Naive thymus-derived CD8-positive, alpha-beta T cell (primary cell): ENCODE results near the gene EHMT1. TPM values are rescaled to one million over a fixed set of nuclear protein-coding genes. Genes with fewer than 3 reads are reported as not detected.
A peak's percentile ranks its signal among the peaks of the same experiment; 100 is the strongest.

Experiments
- ATAC-seq, 2 donors: fragments of 150-1000 bp; cut with Tn5 transposase in 1 of 2; sonication (Bioruptor Pico), chemical (Tn5 transposase) in 1 of 2; 1 replicate in 1 of 2; 2 replicates in 1 of 2; pipeline ENCODE4 v1.10.0; 2021; ENCODE audit warnings: mild to moderate bottlenecking in 2 of 2, moderate library complexity in 2 of 2
- POLR2A ChIA-PET: fragments of 350-600 bp; sonication (Branson Sonifier 250); formaldehyde crosslinking; loops from one replicate; lab custom pipeline; 2021; ENCODE audit warnings: antibody characterized with exemption; lab: Charles Lee
- DNase-seq, 10 donors: peaks; one replicate each; pipeline versions ENCODE4 v3.0.0 to v3.0.0-alpha.2; 2020 to 2022
- H3K27ac Mint-ChIP-seq, 10 donors: one replicate each; pipeline ENCODE4 v1.8.0; 2020 to 2022; ENCODE audit warnings: mild to moderate bottlenecking in 10 of 10, mixed read lengths in 10 of 10, moderate library complexity in 4 of 10, inconsistent platforms in 1 of 10
- H3K27me3 Mint-ChIP-seq, 5 donors: one replicate each; pipeline ENCODE4 v1.8.0; 2021 to 2022; ENCODE audit warnings: mixed read lengths in 5 of 5
- H3K36me3 Mint-ChIP-seq, 3 donors: one replicate each; pipeline ENCODE4 v1.8.0; 2020 to 2022; ENCODE audit warnings: mixed read lengths in 3 of 3, mild to moderate bottlenecking in 2 of 3, inconsistent platforms in 1 of 3
- H3K4me1 Mint-ChIP-seq, 4 donors: one replicate each; pipeline ENCODE4 v1.8.0; 2021 to 2022; ENCODE audit warnings: mixed read lengths in 4 of 4
- H3K4me3 Mint-ChIP-seq, 10 donors: one replicate each; pipeline ENCODE4 v1.8.0; 2020 to 2022; ENCODE audit warnings: mild to moderate bottlenecking in 10 of 10, mixed read lengths in 10 of 10, moderate library complexity in 6 of 10, inconsistent platforms in 1 of 10
- H3K9me3 Mint-ChIP-seq, 9 donors: one replicate each; pipeline ENCODE4 v1.8.0; 2020 to 2022; ENCODE audit warnings: mixed read lengths in 9 of 9, mild to moderate bottlenecking in 3 of 9, inconsistent platforms in 1 of 9, moderate library complexity in 1 of 9
- polyA plus RNA-seq, 3 donors: library from polyadenylated mRNA; unstranded; fragments of 300-500 nt; fragmentation: Illumina TruSeq; gene quantifications; one replicate each; pipeline ENCODE4 v1.2.3, GENCODE V29; 2021
- total RNA-seq, 8 experiments: library from RNA in 2 of 8; stranded (reverse) in 2 of 8; gene quantifications; one replicate each; pipeline ENCODE4 v1.2.3 and lab custom pipeline; 2021 to 2026

Gene EHMT1
- total RNA-seq (100 to 1,000 TPM; 111 to 113 TPM), polyA plus RNA-seq (10 to 100 TPM; 20.9 to 34.4 (median 23.0) TPM), total RNA-seq (lab: John Stamatoyannopoulos, UW) (95.2 to 153 (median 117) reads per million in 6 experiments)

GRCh38 chr9:137618105-137619067, at the start of gene EHMT1:
EHMT1 (plus strand) TSS chr9:137619005; CDS start chr9:137619029, 24 bp downstream.
- peak; percentile 82 to 96 (median 93) for DNase-seq
- Mint-ChIP-seq H3K27ac (peak within 1 kb of the TSS; percentile 76 to 98 (median 94)), H3K36me3 (peaks cover 0 to 7% (median 0%) of the 10 kb centered on the region in 3 donors), H3K4me1 (peaks cover 17 to 46% (median 42%) of the 10 kb centered on the region in 4 donors), H3K4me3 (peak within 1 kb of the TSS; percentile 82 to 98 (median 94)), H3K27me3 (no peaks in the 10 kb centered on the region), H3K9me3 (no peaks in the 10 kb centered on the region)
- ATAC-seq, result peak; percentile 82 to 85
- POLR2A ChIA-PET, result interaction anchor here (0.6 to 2.1 kb wide), 16 partner anchors 9 to 1135 kb away, joined by 3 to 15 read pairs (median 4); partner anchors contain the start of genes ARRDC1, DPH7, MRPL41 and TUBB4B

GRCh38 chr9:137569609-137570203, 49.1 kb upstream of the EHMT1 start:
- H3K27ac Mint-ChIP-seq, result no peak overlapping the region
- POLR2A ChIA-PET, result no interaction called here
- no peak for DNase-seq
- H3K4me1 Mint-ChIP-seq, result peaks cover 8 to 15% (median 11%) of the 10 kb centered on the region in 4 donors
- H3K27me3 Mint-ChIP-seq, result no peaks in the 10 kb centered on the region
- H3K4me3 Mint-ChIP-seq, result no peak overlapping the region
- ATAC-seq, result no peak
- H3K36me3 Mint-ChIP-seq, result peaks cover 0 to 35% (median 14%) of the 10 kb centered on the region in 3 donors
- H3K9me3 Mint-ChIP-seq, result no peaks in the 10 kb centered on the region

DNA sequence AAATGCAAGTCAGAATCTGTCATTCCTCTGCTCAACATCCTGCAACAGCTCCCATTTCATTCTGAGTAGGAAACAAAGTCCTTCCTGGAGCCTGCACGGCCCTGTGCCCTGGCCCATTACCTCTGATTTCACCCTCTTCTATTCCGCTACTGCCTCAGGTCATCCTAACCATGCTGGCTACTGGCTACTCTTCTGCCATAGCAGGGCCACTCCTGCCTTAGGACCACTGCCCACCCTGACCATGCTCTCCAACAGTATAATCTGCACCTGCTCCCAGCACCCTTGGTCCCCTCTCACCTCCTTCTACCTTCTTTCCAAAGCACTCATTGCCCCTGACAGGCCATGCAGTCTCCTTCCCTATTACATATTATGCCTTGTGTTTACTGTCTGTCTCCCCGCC, 48.2 kb upstream of the EHMT1 start:
- H3K9me3 Mint-ChIP-seq, result no peaks in the 10 kb centered on the region
- POLR2A ChIA-PET, result no interaction called here
- H3K4me3 Mint-ChIP-seq, result no peak overlapping the region
- DNase-seq, result no peak
- no peak for ATAC-seq
- H3K27ac Mint-ChIP-seq, result peak overlapping the region in 2 of 10 donors; percentile 75 to 81
- no peaks in the 10 kb centered on the region for H3K27me3 Mint-ChIP-seq
- H3K4me1 Mint-ChIP-seq, result peaks cover 17 to 22% (median 18%) of the 10 kb centered on the region in 4 donors
- peaks cover 0 to 40% (median 21%) of the 10 kb centered on the region in 3 donors for H3K36me3 Mint-ChIP-seq

DNA sequence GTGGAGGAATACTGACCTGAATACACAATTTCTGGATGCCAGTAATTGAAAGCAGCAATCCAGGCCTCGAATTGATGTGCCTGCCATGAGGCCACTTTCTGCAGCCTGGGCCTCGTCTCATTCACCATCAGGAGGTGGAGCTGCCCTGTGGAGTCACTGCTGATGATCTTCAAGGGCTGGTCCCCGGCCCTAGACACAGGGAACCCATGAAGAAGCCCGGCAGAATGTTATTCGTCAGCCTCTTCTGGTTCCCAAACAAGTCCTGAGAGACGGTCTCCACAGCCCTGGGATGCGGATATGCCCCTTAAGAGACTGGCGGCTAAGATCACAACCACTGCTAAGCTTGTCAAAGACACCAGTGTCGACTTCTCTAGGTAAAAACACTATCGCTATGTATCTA, 44.6 kb upstream of the EHMT1 start:
- Mint-ChIP-seq H3K27ac (no peak overlapping the region), H3K4me1 (peaks cover 24 to 50% (median 41%) of the 10 kb centered on the region in 4 donors), H3K4me3 (peak overlapping the region in 1 of 10 donors; percentile 20), H3K9me3 (no peaks in the 10 kb centered on the region), H3K27me3 (no peaks in the 10 kb centered on the region), H3K36me3 (peaks cover 0 to 46% (median 24%) of the 10 kb centered on the region in 3 donors)
- POLR2A ChIA-PET, result interaction anchor here (0.7 kb wide), 1 partner anchor 788 kb away, joined by 3 read pairs; no protein-coding TSS in a partner anchor
- DNase-seq (no peak), ATAC-seq (no peak)

GRCh38 chr9:137575364-137575715, 43.5 kb upstream of the EHMT1 start:
- peak overlapping the region in 2 of 10 donors; percentile 8 to 50 for H3K27ac Mint-ChIP-seq
- peak overlapping the region in 1 of 10 donors; percentile 51 for H3K4me3 Mint-ChIP-seq
- peaks cover 0 to 46% (median 24%) of the 10 kb centered on the region in 3 donors for H3K36me3 Mint-ChIP-seq
- H3K27me3 Mint-ChIP-seq, result no peaks in the 10 kb centered on the region
- DNase-seq (no peak), ATAC-seq (no peak)
- POLR2A ChIA-PET, result no interaction called here
- H3K4me1 Mint-ChIP-seq, result peaks cover 24 to 50% (median 39%) of the 10 kb centered on the region in 4 donors
- no peaks in the 10 kb centered on the region for H3K9me3 Mint-ChIP-seq

DNA sequence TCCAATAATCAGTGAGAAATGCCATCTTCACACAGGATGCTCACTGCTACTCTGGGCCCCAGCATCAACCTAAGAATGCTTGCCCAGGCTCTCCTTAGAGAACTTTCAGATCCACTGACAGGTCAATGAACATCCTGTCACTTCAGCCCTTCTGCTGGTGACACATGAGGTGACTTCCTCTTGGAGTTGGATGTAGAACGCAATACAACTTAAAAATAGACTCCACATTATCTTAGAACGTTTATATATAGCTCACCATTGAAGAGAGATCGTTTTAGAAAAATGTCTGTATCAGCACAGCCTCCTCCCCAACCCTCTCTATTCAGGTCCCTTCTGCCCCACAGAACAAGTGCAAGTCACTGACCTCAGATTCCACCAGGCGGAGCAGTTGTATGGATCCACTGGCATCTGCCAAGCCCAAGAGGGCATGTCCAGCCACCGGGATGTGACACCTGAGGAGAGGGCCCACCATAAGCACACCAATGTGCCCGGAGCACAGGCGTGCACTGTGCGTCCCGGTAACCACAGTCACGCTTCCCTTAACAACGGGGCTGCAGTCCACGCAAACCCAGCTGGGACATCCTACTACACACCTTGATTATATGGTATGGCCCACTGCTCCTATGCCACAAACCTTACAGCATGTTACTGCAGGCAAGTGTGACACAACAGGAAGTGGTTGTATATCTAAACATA, 42.9 kb upstream of the EHMT1 start:
- Mint-ChIP-seq H3K27ac (peak overlapping the region in 3 of 10 donors; percentile 8 to 36 (median 18)), H3K9me3 (no peaks in the 10 kb centered on the region), H3K36me3 (peaks cover 0 to 42% (median 23%) of the 10 kb centered on the region in 3 donors), H3K4me3 (peak overlapping the region in 8 of 10 donors; percentile 9 to 72 (median 52)), H3K27me3 (no peaks in the 10 kb centered on the region), H3K4me1 (peaks cover 19 to 44% (median 35%) of the 10 kb centered on the region in 4 donors)
- ATAC-seq, result no peak
- DNase-seq, result no peak
- POLR2A ChIA-PET, result no interaction called here

DNA sequence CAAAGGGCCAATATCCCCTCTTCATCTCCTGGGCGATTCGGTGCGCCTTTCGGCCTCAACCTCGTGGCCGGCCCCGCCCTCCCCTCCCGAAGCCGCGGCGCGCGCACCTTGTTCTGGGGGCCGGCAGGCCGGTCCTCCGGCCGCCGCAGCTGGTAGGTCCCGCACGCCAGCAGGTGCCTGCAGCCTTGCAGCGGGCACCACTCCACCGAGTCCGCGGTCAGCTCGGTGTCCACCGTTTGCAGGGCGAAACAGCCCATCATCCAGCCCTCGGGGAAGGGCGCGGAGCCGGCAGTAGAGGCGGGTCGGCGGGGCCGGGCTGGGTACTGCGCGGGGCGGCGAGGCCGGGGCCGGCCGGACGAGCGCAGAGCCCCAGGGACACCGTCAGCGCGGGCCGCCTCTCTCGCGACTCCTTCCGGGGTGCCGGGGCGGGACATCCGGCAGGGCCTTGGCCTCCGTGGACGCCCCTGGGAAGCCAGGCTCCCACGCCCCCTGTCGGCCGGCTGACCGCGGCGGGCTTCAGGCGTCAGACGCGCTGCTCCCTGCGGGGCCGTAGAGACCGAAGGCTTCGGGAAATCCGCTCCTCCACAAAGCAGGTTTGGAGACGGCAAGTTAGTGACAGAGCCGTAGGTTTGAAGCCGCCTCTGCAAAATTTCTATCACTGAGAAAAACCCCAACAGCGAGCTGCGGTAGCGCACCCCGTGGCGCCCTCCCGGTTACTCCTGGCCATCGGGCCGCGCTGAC, 40.1 kb upstream of the EHMT1 start, which contains the start of gene DPH7:
Gene DPH7 (minus strand): TSS at position 408 of the 741 bp plus-strand sequence. CDS start 148 bp downstream, at position 260.
- Mint-ChIP-seq H3K27ac (peak within 1 kb of the TSS in 9 of 10 donors; percentile 13 to 87 (median 80)), H3K4me3 (peak within 1 kb of the TSS; percentile 72 to 88 (median 82)), H3K27me3 (no peaks in the 10 kb centered on the region), H3K4me1 (peaks cover 20 to 39% (median 33%) of the 10 kb centered on the region in 4 donors), H3K9me3 (no peaks in the 10 kb centered on the region), H3K36me3 (peaks cover 0 to 35% (median 12%) of the 10 kb centered on the region in 3 donors)
- POLR2A ChIA-PET, result interaction anchor here (1.1 to 2.9 kb wide), 5 partner anchors 10 to 40 kb away, joined by 3 to 12 read pairs (median 4); partner anchors contain the start of genes EHMT1, MRPL41 and ZMYND19
- ATAC-seq (peak; percentile 98 to 99), DNase-seq (peak; percentile 85 to 99 (median 92))

DNA sequence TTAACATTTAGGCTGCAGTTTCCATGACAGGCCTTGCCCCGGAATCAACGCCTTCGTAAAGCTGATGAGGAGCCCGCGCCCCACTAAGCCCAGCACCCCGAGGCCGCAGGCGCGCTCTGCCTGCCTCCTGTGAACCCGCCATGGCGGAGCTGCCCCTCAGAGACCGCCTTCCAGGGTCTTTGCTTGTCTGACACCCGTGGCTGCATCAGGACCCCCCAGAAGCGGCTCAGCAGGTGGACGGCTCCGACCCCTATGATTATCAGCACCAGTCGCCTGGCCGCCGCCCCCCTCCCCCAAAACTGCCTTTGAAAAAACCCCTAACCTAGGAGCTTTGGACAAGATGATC, 39.6 kb upstream of the EHMT1 start:
- Mint-ChIP-seq H3K9me3 (no peaks in the 10 kb centered on the region), H3K27me3 (no peaks in the 10 kb centered on the region), H3K4me1 (peaks cover 20 to 39% (median 33%) of the 10 kb centered on the region in 4 donors), H3K36me3 (peaks cover 0 to 29% (median 12%) of the 10 kb centered on the region in 3 donors), H3K4me3 (peak overlapping the region; percentile 68 to 88 (median 80)), H3K27ac (peak overlapping the region in 6 of 10 donors; percentile 51 to 86 (median 80))
- POLR2A ChIA-PET, result interaction anchor here (0.7 to 2.9 kb wide), 7 partner anchors 9 to 156 kb away, joined by 3 to 12 read pairs (median 4); partner anchors contain the start of genes EHMT1, EXD3, MRPL41 and NOXA1
- peak in 1 of 10 donors; percentile 14 for DNase-seq
- no peak for ATAC-seq

DNA sequence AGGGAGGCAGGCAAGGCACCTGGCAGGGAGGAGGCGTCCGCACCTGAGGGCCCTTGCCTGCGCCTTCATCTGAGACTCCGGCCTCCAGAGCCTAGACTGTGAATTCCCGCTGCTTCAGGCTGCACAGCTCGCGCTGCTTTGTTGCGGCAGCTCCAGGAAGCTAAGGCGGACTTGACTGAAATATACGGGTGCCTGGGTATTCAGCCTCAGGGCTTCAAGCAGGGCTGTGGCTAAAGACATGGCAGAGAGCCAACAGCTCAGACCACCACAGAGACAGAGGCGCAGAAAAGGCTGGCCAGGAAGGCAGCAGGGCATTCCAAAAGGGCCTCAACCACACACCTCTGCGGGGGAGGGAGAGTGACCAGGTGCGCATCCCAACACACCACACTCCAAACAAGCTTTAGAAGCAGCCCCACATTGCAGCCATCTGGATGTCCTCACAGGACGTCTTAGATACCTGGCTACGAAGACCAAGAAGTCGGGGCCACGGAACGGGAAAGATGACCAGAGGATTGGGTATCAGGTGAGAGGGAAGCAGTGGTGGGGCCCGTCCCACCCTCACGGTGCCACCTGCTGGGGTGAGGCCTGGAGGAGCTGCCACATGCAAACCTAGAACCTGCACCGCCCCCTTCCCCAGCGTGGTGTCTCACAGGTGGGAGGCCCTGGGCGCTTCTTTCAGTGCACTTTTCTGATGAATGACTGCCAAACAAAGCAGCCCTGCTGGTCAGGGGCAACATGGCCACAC, 38.4 kb upstream of the EHMT1 start:
- Mint-ChIP-seq H3K36me3 (peaks cover 0 to 18% (median 5%) of the 10 kb centered on the region in 3 donors), H3K9me3 (no peaks in the 10 kb centered on the region), H3K4me1 (peaks cover 15 to 33% (median 27%) of the 10 kb centered on the region in 4 donors), H3K27me3 (no peaks in the 10 kb centered on the region), H3K27ac (peak overlapping the region in 1 of 10 donors; percentile 66), H3K4me3 (peak overlapping the region in 1 of 10 donors; percentile 28)
- DNase-seq (no peak), ATAC-seq (no peak)
- POLR2A ChIA-PET, result interaction anchor here (0.8 to 2.9 kb wide), 5 partner anchors 8 to 326 kb away, joined by 3 to 12 read pairs (median 4); partner anchors contain the start of gene MRPL41

- Mint-ChIP-seq H3K27ac (no peak overlapping the region), H3K9me3 (no peaks in the 10 kb centered on the region), H3K36me3 (peaks cover 0 to 13% (median 1%) of the 10 kb centered on the region in 3 donors), H3K4me3 (no peak overlapping the region), H3K4me1 (peaks cover 11 to 27% (median 21%) of the 10 kb centered on the region in 4 donors), H3K27me3 (no peaks in the 10 kb centered on the region)
- DNase-seq (no peak), ATAC-seq (no peak)
- POLR2A ChIA-PET, result interaction anchor here (1.2 to 1.7 kb wide), 2 partner anchors 24 to 26 kb away, joined by 3 to 4 read pairs; partner anchors contain the start of gene ARRDC1
Observed at GRCh38 chr9:137580954-137581322, 37.9 kb upstream of the EHMT1 start.
